ENCODE results near the gene ATG4C.

Gene ATG4C

DNA sequence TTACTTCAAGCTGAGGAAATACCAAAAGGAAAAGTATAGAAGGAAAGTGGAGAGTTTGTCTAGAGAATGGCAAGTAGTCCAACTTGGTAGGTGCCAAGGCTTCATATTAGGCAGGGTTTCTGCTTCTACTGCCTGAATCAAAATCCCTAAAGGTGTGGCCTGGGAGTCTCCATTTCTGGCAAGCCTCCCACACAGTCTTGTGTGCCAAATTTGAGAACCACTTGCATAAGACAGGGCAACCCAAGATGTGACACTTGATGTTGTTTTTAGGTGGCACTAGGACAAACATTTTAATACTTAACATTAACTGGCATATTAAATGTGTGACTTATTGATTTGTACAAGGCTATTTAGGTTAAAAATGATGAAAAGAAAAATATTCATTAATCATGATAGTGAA lies 60.1 kb downstream of the ATG4C start:
- peak; percentile 32 to 57 for DNase-seq

DNA sequence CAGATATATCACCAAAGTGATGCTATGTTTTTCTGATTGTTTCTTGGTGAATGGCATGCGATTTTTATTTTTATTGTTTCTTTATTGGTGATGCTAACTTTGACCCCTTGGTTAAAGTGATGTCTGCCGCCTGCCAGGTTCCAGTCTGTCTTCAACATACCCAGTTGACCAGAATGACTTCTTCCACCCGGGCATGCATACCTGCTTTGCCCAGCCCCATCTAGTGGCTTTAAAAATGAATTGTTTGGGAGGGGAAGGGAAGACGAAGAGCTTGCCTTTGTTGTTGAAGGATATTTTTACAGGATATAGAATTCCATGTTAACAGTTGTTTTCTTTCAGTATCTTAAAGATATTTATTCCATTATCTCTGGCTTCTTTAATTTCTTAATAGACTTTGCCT lies 65.1 kb downstream of the ATG4C start:
- no peak for DNase-seq

DNA sequence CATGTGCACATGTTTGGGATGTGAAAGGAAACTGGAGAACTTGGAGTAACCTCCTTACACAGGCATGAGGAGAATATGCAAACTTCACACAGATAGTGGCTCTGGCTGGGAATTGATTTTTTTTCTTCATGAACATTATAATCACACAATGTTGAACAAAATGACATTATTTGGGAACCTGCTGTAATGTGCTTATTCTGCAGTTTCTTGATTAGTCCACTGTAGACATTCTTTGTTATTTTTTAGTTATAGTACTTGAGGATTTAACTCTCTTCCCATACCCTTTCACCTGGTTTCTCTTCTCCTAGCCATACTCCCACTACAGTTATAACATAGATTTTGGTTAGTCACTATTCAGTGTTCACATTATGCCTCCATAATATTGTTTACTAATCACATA lies 68.3 kb downstream of the ATG4C start:
- DNase-seq = no peak

DNA sequence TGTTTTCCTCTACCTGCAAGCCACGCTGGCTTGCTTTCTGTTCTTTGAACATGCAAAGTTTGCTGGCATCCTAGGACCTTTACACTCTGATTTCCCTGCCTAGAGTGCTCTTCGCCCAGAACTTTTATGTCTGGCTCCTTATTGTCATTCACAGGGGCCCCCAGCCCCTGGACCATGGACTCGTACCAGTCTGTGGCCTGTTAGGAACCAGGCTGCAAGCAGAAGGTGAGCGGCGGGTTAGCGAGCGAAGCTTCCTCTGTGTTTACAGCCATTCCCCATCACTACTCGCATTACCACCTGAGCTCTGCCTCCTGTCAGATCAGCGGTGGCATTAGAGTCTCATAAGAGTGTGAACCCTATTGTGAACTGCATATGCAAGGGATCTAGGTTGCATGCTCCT lies 73.0 kb downstream of the ATG4C start:
- DNase-seq = no peak

DNA sequence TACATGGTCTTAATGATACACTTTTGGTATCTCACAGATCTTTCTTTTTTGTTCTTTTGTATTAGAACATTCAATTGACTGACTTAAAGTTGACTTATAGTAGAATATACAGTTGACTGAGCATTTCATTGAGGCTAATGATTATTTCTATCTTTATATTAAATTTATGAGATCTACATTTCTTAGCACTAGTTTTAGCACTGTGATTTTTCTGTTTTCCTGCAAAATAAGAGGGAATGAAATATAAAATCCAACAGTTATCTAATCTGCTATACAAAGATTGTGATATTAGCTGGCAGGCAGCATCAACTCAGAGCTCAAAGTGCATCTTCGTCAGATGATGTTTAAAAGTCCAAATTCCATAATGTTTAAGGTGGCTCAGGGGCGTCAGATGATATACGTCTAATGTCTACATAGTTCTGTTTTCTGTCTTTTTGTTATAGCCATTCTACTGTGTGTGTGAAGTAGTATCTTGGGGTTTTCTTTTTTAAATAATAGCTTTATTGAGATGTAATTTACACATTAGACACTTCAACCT lies 85.4 kb downstream of the ATG4C start:
- no peak for DNase-seq

DNA sequence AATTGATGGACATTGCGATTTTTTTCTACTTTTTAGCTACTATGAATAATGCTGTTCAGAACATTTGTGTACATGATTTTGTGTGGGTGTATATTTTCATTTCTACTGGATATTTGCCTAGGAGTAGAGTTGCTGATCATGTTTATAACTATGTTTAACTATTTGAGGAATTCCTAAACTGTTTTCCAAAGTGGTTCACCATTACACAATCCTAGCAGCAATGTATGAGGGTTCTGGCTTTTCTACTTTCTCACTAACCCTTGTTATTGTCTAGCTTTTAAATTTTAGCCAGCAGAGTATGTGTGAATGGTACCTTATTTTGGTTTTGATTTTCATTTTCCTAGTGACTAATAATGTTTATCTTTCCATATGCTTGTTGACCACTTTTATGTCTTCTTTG lies 86.2 kb downstream of the ATG4C start:
- no peak for DNase-seq

DNA sequence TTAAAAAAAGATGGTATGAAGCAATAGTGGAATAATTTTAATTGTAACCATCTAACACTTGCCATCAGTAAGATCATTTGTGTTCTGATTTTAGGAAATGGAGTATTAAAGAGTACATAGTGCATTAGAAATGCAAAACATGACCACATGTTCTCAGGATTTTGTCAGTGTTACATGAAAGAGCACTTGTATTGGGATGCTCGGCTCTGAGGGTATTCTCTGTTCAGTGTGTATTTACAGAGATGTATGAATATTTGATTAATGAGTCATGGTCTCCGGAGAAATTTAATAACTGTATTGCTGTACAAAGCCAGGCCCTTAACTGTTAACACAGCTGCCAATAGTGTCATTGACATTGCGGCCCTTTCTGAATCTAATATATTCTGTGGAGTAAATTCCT lies 91.7 kb downstream of the ATG4C start:
- no peak for DNase-seq

DNA sequence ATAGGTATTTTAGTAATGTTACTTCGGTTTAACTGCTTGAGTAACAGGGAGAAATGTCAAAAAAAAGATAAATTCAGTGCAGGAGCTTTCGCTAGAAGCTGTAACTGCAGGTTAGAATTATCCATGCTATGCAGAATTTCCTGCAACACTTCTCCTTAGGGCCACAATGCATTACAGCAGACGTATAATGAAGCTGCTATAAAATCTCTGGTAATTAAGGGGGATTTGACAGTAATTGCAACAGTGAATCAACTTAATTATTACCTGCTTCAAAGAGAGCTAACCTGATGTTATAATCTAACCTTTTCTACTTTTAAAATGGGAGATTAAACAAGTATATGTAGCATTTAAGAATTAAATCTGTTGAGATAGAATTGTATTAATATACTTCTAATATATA lies 92.6 kb downstream of the ATG4C start:
- no peak for DNase-seq

DNA sequence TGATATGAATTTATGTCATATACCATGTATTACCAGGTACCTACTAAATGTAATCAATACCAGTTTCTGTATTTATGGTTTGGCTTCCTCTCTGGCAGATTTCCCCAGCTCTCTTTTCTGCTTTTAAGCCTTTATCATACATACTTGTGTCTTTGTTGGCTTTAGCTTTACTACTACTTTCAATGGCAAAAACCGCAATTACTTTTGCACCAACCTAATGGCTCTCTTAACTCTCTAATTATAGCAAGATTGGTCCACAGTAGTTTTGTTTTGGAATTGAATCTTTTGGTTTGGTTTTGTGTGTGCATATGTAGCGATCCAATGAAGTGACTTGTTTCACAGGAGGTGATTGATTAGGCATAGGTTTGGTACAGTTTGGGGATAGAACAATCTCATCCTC lies 93.6 kb downstream of the ATG4C start:
- no peak for DNase-seq

DNA sequence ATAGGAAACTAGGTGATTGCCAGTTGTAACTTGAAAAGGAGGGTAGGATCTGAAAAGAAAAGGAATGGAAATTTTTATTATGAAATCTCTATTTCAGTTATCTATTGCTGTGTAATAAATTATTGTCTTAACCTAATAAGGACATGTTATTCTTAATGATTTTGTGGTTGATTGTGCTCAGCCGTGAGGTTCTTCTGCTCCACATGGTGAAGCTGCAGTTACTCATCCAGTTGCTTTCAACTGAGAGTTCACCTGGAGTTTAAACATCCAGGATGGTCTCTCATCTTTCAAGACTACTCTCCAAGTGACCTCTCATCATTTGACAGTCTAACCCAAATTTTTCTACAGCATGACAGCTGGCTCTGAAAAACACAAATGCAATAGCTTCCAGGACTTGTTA lies 96.0 kb downstream of the ATG4C start:
- no peak for DNase-seq

DNA sequence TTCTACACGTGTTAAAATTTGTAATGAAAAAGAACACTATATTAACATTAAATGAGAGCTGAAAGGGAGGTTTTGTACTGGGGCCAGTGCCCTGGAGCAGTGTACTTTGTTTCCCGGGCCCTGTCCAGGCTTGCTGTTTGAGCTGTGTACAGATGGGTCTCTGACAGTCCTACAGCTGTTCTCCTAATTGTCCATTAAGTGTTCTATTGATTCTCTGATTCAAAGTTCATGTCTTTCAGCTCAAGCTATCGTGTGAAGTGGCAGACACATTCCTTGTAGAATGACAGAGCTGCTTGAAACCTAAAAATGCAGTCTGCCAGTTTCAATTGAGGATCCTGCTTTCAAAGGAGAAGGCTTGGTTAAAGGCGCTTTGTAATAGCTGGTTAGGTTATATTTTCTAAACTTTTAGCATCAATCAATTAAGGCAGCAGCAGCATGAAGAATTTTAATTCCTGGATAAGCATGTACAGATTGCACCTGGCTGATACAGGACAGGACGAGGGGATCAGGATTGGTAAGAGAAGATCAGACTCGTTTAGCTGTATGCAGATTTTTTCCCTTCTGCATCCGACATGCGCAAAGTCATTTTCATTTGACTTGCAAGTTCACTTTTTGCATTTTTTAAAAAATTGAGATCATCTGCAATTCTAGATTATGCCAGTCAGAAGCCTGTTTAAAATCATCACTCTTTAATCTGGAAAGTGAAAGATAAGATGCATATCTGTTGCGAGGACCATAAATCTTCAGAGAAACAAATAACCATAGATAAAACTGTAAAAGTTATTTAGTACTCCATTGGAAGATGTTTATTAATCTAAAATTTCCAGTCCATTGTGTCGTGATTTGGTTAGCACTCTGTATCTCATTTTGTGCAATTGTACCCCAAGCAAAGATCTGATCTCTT lies 98.5 kb downstream of the ATG4C start:
- DNase-seq = no peak

DNA sequence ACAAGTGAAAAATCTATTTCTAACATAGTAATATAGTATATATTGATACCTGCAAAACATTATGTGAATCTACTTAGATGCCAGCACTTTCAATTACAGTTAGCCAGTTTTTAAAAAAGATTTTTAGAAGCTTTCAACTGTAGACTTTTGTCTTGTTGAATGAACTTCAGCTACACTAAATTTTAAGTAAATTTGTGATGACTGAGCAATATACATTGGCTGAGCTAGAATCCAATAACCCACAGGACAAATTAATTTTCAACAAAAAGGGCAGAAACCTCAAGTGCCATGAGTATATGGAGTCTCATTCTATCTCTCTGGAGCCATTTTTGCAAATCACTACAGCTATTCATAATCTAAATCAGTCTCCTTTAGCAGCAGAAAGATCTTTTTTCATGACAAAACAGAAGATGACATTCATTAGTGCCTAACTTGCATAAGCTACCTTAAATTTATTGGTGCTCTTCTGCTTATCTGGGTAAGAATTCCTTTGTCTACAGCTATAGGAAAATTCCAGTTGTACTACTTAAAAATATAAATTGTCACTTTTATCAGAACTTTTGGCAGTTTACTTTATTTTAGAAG lies 100.3 kb downstream of the ATG4C start:
- DNase-seq = no peak

DNA sequence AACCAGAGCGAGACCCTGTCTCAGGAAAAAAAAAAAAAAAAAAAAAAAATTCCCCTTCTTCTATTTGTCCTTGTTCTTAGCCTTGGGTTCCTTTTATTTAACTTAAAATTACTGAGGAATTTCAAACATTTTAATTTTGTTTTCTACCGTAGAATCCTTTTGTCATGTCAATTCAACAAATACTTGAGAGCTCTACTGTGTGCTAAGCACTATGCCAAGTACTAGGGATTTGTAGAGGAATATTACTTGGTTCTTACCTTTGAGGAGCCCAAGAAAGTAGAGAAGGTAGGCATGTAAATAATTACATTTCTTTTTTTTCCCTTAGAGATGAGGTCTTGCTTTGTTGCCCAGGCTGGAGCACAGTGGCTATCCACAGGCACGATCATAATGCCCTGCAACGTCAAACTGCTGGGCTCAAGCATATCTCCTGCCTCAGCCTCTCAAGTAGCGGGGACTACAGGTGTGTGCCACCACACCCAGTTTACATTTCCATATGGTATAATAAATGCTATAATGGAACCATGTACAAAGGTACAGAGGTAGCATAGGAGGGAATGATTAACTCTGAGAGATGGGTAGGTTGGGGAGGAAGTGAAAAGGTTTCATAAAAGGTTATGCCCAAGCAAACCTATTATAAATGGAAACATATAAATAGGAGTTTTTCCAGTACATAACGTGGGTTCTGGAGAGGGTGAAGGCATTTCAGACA lies 104.0 kb downstream of the ATG4C start:
- DNase-seq = no peak

DNA sequence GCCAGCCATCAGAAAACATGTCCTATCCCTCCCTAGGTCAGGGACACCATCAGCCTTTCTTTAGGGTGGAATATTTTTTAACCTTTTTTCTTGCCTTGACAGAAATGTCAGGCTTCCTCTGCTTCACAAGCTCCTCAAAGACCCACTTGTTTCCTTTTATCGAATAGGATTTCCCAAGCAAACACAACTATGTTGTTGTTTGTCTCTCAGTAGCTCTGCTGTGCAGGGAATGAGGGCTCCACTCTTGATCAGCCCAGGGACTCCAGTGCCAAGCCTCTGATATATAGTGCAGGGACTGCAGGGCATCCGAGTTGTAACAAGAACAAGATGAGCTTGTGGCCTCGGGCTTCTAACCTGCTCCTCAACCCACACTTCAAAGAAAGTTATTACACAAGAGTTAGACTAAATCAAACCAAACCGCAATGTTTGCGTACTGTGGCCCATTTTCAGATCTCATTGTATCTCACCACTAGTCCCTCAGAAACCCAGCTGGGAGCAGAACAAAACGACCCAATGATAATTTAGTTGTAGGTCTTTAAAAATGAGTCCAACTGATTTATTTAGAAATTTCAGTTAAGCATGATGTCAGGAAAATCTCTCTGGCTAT lies 108.1 kb downstream of the ATG4C start:
- no peak for DNase-seq

DNA sequence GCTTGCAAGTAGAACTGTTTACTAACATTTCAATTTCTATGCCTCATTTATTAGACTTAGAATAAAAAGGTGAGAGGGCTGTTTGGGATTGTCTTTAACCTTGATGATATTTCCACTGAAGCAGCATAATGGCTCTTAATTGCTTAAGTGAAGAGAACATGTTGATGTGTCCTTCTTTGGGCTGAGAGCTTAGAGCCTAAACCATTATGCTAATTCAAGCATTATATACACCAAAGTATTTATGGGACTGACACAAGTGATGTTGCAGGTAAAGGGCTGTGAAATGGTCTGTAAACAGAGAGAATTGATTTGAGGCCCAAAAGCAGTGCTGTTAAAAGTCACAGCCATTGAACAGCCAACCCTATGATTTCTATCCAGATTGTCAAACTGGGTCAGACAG lies 113.9 kb downstream of the ATG4C start:
- no peak for DNase-seq

DNA sequence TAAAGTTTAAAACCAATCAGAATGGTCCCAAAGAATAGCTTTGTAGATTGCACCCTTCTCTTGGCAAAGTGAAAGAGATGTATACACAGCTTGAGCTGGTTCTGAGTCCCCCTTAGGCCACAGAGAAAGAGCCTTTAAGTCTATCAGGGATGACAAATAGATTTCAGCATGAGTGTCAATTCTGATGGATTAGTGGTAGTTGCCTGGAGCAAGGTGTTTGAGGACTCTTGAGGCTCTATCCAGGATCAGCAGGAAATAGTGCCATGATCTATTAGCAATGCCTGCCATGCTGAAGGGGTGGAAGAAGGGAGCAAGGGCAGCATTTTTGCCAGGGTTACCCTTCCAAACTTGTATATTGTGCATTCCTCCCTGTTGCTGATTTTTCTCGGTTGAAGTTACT lies 116.6 kb downstream of the ATG4C start:
- no peak for DNase-seq

DNA sequence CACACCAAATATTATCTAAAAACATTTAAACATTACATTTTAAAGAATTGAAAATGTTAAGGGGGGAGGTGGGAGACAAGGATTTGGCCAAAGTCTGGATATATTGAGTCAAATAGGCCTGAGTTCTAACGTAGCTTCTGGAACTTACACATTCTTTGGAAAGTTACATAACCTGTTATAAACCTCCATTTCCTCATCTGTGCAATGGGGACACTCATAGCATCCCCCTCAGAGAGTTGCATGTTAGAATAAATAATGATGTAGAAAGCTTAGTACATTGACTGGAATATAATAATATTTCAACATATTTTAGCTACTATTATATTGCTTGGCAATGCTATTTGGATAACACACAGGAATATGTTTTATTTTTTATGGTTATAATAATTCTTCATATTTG lies 117.7 kb downstream of the ATG4C start:
- no peak for DNase-seq

DNA sequence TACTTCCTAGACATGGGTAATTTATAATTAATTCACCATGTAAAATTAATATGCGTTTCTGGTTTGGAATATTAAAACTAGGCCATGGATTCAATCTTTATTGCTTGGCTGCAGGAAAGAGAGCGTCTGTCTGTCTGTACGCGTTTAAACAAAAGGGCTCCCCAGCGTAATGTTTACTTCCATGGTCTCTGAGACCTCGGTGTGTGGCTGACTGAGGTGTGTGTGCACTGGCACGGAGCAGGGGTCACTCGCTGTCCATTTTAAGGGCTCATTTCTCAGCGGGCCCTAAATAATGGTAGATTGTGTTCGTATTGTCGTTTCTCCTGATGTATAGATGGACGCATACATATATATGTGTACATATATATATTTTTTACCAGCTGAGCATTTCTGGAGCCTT lies 119.6 kb downstream of the ATG4C start:
- DNase-seq = no peak

DNA sequence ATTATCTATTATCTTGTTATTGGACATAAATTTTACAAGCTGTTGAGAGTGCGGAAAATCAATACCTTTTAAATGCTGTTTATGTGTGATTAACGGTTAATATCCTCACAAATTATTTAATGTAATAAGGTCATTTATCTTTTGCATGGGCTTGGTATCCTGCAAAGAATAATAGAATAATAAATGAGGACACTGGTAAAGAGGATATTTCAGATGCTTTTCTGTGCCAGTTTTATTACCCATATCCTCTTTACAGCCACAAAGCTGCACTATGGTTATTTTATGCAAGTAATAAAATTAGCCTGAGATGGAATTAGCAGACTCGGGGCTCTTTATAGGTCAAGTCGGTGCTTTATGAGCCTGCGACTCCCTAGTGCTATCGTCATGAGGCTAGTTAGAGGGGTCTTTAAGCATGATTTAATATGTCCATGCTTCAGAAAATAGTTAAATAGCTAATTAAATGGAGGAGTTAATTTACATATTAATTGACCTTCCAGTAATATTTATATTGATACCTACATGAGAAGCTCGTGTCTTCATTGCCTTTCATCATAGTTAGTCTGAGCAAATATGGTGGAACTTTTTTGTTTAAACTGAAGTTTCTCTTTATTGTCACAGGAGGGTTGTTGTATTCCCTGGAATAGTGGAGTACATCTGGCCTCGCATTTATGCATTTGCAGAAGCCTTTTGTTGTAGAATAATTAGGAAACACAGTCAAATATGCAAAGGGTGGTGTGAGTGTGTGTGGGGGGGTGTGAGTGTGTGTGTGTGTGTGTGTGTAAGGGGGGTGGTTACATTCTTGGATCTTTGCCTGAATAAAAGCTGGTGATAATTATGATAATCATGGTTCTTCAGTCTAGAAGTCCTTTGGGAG lies 120.3 kb downstream of the ATG4C start:
- no peak for DNase-seq

DNA sequence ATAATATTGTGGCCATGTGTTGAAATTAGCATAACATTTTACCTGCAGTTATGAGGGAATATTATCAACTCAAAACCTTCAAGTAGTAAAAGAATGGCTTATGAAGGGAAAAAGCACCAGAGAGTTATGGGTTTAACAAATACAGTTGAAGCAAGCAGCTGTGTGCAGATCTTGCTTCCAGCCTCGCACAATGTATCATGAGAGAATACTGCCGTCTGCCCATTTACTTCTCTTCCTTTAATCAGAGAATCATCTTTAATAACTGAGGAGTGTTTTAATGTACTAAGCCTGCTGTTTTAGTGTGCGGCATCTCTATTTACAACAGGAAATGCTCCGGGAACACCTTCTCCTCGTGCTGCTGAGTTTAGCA lies 120.9 kb downstream of the ATG4C start:
- no peak for DNase-seq

DNA sequence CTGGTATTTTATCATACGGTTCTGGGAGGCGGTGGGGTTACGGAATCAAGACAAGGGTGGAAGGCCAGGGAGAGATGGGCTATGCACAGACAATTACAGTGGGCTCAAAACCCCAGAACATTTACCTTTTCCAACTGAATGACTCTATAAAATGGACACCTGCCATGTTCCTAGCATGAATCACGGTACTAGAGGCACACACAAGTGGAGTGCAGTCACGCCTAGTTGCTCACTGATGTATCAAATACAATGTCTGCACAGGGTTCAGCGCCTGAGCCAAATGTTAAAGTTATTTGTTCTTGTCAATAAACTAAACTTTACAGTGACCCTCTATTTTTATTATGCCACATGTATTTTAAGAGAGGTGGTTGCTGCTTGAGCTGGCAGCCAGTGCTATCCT lies 121.4 kb downstream of the ATG4C start:
- DNase-seq = no peak

DNA sequence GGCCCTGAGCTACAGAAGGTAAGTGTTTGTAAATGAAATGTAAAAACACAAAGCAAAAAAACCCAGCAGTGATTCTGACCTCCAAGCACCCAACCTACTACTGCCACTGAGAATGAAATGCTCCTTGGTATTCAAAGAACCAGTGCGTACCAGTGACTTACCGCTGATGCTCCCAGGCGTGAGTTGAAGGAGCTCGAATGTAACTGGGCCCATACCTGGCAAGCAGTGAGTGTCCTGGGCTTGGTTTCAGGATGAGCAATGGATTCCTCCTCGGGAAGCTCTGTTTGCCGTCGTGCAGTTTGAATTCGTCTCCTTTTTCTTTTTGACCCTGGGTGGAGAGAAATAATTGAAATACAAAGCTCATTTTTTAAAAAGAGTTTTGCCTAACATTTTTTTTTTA lies 121.9 kb downstream of the ATG4C start:
- DNase-seq = no peak

All from inflammatory macrophage treated with lipopolysaccharide for 1 hour (primary cell).